A204.1 (cell line): ENCODE measurements around the gene SEC24A.
"Not testable (repeated sequence)": the region's sequence is repeated elsewhere in the genome, so short reads cannot be mapped to it uniquely, and the experiment has no call there.

Experiments used
- FAIRE-seq: peaks from 2 replicates; lab custom pipeline; 2012; peaks lifted over from hg19 to GRCh38; lab: Jason Lieb, UNC

SEC24A gene

GRCh38 chr5:134650660-134651059, 2.1 kb downstream of the SEC24A start:
- not testable (repeated sequence) for FAIRE-seq

DNA sequence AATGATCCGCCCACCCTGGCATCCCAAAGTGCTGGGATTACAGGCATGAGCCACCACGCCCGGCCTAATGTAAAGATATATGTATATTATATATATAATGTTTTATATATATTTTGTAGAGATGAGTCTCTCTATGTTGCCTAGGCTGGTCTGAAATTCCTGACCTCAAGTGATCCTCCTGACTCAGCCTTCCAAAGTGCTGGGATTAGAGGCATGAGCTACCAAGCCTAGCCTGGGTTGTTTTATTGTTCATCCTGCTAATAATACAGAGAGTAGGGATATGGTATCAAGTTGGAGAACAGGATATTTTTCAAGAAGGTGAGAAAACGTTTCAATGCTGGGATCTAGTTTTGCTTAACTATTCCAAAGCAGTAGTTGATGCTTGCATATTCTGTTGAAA, 2.9 kb downstream of the SEC24A start:
- FAIRE-seq, result no peak

DNA sequence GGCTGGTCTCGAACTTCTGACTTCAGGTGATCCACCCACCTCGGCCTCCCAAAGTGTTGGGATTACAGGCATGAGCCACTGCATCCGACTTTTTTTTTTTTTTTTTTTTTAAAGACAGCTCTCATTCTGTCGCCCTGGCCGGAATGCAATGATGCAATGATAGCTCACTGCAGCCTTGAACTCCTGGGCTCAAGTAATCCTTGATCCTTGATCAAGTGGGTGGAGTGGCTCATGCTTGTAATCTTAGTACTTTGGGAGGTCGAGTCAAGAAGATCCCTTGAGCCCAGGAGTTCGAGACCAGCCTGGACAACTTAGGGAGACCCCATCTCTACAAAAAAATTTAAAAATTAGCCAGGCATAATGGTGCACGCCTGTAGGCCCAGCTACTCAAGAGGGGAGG, 8.1 kb downstream of the SEC24A start:
- FAIRE-seq, result no peak

DNA sequence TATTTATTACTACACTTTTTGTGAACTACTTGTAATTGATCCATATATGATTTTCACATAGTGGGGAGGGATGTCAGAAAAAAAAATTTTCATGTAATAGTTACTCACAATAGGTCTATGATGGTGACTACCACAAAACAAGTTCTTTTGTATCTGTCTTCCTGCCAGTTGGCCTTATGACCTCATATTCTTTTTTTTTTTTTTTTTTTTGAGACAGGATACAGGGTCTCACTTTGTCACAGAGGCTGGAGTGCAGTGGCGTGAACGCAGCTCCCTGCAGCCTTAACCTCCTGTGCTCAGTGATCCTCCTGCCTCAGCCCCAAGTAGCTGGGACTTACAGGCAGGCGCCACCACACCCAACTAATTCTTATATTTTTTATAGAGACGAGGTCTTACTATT, 10.9 kb downstream of the SEC24A start:
- no peak for FAIRE-seq

DNA sequence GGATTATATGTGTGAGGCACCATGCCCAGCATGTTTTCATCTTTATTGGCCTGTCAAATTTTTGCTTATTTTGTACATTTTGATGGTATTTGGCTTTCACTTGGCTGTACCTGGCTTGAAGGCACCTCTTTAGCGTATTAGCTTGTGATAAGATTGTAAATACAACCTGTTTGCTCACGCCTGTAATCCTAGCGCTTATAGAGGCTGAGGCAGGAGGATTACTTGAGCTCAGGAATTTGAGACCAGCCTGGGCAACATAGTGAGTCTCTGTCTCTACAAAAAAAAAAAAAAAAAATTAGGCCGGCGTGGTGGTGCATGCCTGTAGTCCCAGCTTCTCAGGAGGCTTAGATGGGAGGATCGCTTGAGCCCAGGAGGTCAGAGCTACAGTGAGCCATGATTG, 11.3 kb downstream of the SEC24A start:
- no peak for FAIRE-seq

DNA sequence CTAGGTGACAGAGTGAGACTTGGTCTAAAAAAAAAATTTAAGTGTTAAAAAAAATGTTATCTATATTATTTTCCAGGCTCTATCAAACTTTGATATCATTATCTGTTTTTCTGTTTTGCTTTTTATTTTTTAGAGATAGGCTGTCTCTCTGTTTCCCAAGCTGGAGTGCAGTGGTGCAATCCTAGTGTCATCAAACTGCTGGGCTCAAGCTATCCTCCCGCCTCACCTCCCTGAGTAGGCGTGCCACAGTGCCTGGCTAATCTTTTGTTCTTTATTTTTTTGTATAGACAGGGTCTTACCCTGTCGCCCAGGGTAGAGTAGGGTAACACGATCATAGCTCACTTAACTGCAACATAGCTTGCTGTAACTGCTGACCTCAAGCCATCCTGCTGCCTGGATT, 14.4 kb downstream of the SEC24A start:
- no peak for FAIRE-seq

DNA sequence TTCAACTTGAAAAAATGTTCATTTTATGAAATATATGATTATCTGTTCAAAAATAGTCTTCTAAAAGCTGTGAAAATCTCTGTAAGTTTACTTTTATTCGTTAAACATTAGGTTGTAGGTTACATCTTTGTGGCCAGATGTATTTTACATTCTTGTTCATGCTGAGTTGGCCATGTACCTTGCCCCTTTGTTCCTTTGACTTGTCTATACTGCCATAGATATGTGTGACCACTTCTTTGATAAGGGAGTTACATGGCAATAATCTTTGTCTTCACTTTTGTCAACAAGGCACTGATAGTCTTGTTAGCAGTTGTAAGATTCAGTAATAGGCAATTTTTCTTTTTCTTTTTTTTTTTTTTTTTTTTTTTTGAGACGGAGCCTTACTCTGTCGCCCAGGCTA, 15.9 kb downstream of the SEC24A start:
- FAIRE-seq, result no peak

DNA sequence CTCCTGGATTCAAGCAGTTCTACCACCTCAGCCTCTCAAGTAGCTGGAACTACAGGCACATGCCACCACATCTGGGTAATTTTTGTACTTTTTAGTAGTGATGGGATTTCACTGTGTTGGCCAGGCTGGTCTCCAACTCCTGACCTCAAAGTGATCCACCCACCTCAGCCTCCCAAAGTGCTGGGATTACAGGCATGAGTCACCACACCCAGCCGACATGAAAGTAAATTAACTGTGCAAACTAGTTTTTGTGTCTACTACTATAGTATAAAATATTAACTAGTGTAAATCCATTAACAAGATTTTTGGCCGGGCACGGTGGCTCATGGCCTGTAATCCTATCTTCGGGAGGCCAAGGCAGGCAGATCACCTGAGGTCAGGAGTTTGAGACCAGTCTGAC, 25.0 kb downstream of the SEC24A start:
- FAIRE-seq, result not testable (repeated sequence)

DNA sequence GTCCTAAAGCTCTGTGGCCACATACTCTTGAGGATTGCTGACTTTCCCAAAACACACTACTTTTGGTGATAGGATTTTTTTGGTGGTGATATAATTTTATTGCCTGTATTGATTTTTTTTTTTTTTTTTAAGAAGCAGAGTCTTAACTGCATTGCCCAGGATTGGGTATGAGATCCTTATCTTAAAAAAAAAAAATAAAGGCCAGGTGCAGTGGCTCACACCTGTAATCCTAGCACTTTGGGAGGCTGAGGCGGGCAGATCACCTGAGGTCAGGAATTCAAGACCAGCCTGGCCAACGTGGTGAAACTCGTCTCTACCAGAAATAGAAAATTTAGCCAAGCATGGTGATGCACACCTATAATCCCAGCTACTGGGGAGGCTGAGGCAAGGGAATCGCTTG, 28.8 kb downstream of the SEC24A start:
- not testable (repeated sequence) for FAIRE-seq

GRCh38 chr5:134690144-134690543, 41.6 kb downstream of the SEC24A start:
- not testable (repeated sequence) for FAIRE-seq

DNA sequence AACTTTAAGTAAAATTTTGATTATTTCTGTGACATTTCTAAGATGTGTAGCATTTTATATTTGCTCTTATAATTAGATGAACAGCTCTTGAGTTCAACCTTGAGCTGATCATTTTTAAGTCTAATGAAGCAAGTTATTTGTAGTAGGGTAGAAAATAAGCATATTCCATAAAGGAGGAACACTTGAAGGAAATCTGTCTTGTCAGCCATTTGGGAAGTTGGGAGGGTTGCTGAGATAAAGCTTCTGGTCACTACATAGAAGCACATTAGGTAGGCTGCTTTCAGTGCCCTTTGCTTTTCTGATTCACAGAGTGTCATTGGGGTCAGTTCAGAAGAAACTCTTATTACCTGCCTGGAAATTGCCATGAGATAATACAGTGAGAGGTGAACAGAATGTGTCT, 44.1 kb downstream of the SEC24A start:
- FAIRE-seq, result no peak

DNA sequence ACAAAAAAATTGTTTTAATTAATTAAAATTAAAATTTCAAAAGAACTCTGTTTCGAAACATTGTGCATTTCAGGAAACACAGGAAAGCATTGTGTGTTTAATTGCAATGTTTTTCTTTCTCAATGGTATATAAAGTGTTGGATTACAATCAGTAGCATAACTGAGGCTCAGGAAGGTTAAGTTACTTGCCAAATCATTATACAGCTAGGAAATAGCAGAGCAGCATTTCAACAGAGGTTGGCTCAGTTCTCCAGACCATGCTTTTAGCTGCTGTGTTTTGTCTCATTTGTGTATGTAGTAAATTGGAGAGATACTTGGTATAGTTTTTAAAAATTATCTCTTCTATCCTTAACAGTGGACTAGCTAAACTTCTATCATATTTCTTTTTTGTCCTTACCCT, 59.7 kb downstream of the SEC24A start:
- FAIRE-seq, result no peak

DNA sequence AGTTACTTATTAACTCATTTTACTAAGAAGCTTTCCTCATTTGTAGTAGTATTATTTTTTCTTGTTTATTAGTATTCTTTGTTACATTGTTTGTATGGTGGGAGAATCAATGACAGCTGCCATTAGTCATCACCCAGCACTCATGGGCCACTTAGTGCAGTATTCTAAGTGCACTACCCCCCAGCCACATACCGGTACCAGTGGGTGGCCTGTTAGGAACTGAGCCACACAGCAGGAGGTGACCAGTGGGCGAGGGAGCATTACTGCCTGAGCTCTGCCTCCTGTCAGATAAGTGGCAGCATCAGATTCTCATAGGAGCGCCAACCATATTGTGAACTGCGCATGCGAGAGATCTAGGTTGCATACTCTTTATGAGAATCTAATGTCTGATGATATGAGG, 65.5 kb downstream of the SEC24A start:
- FAIRE-seq, result no peak

- no peak for FAIRE-seq
These were observed 66.0 kb downstream of the SEC24A start for GRCh38 chr5:134714541-134714940.

- not testable (repeated sequence) for FAIRE-seq
These were observed 66.9 kb downstream of the SEC24A start for GRCh38 chr5:134715466-134715865.

DNA sequence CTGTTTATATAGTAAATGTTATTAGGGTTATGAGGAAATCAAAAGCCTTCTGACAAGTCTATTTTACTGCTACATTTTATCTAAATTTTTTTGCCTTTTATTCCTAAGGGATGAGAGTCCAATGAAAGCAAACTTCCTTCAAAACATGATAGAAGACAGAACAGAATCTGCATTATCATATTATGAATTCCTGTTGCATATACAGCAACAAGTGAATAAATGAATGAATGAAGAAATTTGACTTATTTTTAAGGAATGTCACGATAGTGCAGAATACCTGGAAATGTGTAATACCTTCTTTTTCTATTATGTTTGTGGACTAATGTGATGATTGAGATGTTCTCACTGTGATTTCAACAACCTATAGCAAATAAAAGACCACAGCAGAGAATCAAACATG, 76.3 kb downstream of the SEC24A start:
- no peak for FAIRE-seq

DNA sequence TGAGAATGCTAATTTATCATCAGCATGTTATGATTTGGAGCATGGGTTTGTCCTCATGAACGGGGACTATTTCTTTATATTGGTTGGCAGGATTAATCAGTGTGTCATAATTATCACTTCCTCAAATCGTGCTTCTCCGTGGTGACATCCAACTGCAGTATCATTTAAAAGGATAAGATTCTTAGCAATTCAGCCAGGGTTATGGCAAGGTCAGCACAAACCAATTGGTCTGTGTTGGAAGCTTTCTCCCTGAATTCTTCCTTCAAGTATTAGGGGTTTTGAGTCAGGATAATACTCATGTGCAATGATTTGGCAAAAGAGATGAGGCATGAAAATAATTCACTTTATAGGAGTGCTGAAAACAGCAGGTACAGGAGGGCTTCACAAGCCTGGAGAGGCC, 84.2 kb downstream of the SEC24A start:
- no peak for FAIRE-seq

DNA sequence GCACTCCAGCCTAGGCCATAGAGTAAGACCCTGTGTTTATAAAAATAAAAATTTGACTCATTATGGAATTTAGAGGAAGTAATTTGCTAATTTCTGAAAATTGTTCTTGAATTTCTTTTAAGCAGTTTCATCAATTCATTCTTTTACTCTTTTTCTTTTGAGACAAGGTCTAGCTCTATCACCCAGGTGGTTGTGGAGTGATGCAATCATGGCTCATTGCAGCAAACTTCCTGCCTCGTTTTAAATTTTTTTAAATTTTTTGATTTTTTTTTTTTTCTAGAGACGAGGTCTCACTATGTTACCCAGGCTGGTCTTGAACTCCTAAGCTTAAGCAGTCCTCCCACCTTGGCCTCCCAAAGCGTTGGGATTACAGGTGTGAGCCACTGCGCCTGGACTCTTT, 86.7 kb downstream of the SEC24A start:
- FAIRE-seq, result no peak

DNA sequence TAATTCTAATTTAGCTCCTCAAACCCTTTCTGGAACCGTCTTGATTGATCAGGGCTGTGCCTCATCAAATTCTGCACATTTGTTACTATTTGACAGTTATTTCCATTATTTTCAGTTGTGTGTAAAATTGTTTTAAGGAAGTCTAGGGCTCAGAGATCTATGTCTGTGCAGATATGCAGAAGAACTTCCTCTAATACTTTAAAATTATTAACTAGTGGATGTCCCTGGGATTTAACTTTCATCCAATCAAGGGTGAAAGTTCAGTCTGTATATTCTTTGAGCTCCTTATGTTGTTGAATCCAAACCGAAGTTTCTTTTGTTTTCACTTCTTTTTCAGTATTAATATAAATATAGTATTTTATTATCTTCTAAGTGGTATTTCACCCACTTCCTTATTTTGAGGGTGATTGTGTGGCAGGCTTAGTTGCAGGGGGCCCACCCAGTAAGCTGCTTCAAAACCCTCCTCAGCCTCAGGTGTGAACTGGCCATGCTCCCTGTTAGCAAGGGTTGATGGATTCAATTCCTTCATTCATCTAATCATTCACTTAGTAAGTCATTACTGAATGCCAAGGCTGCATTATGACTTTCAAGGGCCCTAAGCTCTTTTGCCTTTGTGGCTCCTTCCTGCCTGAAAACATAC, 87.7 kb downstream of the SEC24A start:
- FAIRE-seq, result no peak

- FAIRE-seq, result peak; percentile 32
These were observed 89.8 kb downstream of the SEC24A start, which contains the start of gene CAMLG for GRCh38 chr5:134738133-134738962. Gene CAMLG, plus strand, starts transcription at chr5:134738548. Its CDS starts 73 bp downstream, at chr5:134738621.

GRCh38 chr5:134738963-134739661, 90.5 kb downstream of the SEC24A start:
- no peak for FAIRE-seq

GRCh38 chr5:134741052-134741451, 92.5 kb downstream of the SEC24A start:
- no peak for FAIRE-seq

GRCh38 chr5:134742134-134742533, 93.5 kb downstream of the SEC24A start:
- FAIRE-seq, result no peak
